ENCODE results near the gene SYTL3.
A peak's percentile ranks its signal among the peaks of the same experiment; 100 is the strongest.

Gene SYTL3

DNA sequence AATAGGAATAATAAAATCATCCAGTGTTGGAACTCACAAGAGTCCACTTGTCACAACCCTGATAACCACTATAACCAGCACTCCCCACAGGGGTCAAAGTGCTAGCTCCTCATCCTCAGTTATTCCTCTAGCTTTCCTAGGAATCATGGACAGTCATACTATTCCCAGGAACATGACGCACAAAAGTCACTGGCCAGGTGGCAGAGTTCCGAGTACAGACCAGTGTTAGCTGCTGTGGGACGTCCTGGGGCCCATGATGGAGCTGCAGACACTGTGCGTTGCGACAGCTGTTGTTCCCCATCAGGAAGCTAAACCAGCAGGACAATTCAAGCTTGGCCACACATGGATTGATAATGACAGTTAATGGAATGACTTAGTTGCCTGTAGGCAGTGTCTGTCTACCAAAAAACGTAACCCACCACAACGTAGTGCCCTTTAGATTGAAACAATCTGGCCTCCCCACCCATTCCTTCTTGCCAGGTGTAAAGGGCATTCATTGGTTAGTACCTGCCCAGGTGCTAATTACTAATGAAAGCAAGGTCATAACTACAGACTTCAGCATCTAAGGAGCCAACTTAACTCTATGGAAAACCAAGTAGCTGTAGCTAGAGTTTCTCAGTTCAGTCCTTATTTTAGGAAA is 151.9 kb downstream of the SYTL3 start:
- no peak for DNase-seq

DNA sequence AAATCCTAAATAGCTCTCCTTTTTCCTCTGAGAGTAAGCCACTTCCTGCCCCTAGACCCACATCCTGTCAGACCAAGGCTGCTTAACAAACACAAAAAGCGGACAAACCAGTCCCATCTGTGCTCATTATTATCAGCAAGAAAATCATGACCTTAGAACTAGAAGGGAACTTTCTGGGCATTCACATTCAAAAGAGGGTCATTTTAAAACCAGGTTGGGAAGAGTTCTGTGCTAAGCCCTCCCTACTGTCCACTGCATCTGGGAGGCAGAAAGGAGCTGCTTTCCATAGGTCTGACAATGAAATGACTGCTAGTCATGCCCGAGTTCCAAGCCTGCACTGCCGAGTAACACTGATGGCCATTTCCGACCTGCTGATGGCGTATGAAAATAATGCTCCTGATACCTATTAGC is 153.9 kb downstream of the SYTL3 start:
- peak; percentile 72 for DNase-seq

GRCh38 chr6:158804207-158804606 is 154.4 kb downstream of the SYTL3 start:
- DNase-seq: no peak

DNA sequence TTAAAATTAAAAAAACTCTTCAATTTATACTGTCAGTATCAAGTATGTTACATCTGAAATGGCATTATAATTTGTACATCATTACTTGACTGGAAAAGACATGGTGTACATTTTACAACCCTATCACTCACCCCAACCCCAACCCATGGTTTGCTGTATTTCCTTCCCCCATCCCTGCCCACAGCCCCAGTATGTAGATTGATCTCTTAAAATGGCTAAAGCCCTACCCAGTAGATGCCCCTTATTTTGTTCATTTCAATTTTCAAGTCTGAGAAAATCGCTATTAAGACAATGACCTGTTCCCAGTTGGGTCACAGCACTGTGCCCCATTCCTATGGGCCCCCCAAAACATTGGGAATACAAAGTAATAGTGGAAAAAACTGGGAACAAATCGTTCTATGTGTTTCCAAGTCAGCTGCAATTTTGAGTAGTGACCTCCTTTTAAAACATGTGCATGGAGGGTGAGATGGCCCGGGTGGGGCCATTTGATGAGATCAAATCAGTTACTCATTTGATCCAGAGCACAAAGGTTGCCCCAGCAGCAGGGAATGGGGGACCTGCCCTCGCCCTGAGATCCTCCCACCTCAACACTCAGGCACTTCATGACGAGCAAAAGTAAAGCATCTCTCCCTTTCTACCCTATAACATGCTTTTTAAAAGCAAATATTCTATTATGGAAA is 156.0 kb downstream of the SYTL3 start:
- no peak for DNase-seq

DNA sequence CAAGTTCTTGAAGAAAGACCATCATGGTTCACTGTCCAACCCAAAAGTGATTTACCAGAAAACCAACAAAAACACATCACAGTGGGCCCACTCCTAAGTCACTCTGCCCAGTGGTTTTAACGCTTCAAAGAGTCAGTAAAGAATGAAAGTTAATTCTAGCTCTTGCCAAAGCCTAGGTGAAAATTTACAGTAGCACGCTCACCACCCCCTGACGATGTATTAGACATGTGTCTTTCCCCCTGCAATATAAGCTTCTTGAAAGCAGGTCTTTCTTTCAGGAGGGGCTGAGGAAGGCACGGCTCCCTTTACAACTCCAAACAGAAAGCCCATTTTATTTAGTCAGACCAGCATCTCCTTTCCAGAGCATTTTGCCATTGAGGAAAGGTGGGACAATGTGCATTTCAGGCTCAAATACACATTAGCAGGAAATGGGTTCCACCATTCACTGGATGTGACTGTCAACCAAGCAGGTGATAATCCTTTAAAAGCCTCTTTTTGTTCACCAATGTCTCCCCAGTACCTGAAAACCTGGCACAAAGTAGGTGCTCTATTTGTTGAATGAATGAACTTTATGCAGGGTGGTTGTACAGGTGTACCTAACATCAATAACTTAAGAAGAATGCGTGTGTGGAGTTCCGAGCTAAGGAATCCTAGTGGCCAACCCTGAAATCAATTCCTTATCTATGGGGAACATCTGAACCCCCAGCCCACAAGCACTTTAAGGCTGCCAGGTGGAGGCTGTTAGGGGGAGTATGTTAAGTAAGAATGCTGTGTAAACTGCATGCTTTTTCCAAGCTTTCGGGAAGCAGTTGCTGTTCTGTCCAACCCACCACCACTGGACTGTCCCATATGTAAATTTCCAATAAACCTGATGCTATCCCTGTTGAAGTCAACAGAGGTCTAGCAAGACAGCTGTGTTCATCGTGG is 157.9 kb downstream of the SYTL3 start:
- DNase-seq: no peak

DNA sequence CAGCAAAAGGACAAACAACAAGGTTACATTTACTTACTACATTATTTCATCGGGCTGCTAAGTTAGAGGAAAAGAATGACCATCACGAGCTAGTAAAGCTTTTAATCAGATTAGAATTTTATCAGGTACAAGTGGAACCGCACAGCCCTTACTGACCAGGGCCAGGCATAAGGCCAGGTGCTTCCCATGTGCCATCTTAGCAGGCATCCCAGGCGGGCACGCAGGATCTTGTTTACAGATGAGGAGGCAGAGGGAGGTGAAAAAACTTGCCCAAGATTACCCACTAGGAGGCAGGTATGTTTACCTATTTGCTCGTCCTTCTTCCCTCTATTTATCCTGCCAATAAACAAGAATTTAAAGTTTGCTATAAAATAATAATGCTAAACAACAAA is 158.6 kb downstream of the SYTL3 start:
- no peak for DNase-seq

- DNase-seq: peak; percentile 57
Measured at GRCh38 chr6:158808941-158809678, 159.3 kb downstream of the SYTL3 start.

- DNase-seq: no peak
Measured at GRCh38 chr6:158810155-158811095, 160.6 kb downstream of the SYTL3 start.

DNA sequence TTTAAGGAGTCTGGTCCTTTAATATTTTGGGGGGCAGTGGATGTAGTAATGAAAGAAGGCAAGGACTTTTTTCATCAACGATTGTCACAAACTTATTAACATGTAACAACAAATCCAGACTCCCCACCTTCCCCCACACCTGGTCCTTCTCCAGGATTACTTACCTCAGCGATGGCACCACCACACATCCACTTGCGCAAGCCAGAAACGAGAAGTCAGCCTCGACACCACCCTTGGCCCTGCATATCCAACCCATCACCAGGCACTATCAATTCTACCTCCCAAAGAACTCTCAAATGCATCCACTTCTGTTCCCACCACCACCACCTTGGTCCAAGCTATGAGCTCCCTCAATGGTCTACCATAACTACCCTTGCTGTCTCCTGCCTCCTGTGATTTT is 162.8 kb downstream of the SYTL3 start:
- DNase-seq: no peak

DNA sequence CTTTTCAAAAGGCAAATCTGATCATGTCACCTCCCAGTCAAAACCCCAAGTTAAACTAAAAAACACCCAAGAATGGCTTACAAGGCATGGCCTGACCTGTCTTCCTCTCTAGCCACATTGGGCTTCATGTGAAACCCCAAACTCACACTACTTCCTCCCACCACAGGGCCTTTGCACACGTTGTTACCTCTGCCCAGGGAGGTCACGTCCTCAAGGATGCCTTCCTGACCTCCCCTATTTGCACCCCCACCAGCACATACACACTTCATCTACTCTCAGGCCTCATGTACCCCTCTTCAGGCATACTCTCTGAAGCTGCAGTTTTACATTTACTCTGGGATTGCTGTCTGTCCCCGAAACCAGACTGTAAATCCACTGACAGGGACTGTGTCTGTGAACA is 163.2 kb downstream of the SYTL3 start:
- DNase-seq: no peak
